BLaER1 (cell line): ENCODE results near the gene NPC1L1.
"Not testable (repeated sequence)": the region's sequence is repeated elsewhere in the genome, so short reads cannot be mapped to it uniquely, and the experiment has no call there.

Source experiments
- H3K27ac ChIP-seq: shearing (Covaris generic); formaldehyde crosslinking; 2 replicates; pipeline ENCODE4 v1.8.1; 2022
- H3K27me3 ChIP-seq: shearing (Covaris generic); formaldehyde crosslinking; 2 replicates; pipeline ENCODE4 v1.8.1; 2022
- H3K36me3 ChIP-seq: shearing (Covaris generic); formaldehyde crosslinking; 2 replicates; pipeline ENCODE4 v1.8.1; 2022
- H3K4me1 ChIP-seq: shearing (Covaris generic); formaldehyde crosslinking; 2 replicates; pipeline ENCODE4 v1.8.1; 2022
- H3K4me2 ChIP-seq: shearing (Covaris generic); formaldehyde crosslinking; 2 replicates; pipeline ENCODE4 v1.8.1; 2022
- H3K4me3 ChIP-seq: shearing (Covaris generic); formaldehyde crosslinking; 2 replicates; pipeline ENCODE4 v1.8.1; 2022
- H3K9ac ChIP-seq: shearing (Covaris generic); formaldehyde crosslinking; 2 replicates; pipeline ENCODE4 v1.8.1; 2022
- H3K9me3 ChIP-seq: shearing (Covaris generic); formaldehyde crosslinking; 2 replicates; pipeline ENCODE4 v1.8.1; 2022
- H4K20me1 ChIP-seq: shearing (Covaris generic); formaldehyde crosslinking; 2 replicates; pipeline ENCODE4 v1.8.1; 2022
- Cebpa-rat ChIP-seq: shearing (Covaris generic); IDR thresholded peaks from 2 replicates; pipeline ENCODE4 v1.8.1; 2022

Gene NPC1L1

DNA sequence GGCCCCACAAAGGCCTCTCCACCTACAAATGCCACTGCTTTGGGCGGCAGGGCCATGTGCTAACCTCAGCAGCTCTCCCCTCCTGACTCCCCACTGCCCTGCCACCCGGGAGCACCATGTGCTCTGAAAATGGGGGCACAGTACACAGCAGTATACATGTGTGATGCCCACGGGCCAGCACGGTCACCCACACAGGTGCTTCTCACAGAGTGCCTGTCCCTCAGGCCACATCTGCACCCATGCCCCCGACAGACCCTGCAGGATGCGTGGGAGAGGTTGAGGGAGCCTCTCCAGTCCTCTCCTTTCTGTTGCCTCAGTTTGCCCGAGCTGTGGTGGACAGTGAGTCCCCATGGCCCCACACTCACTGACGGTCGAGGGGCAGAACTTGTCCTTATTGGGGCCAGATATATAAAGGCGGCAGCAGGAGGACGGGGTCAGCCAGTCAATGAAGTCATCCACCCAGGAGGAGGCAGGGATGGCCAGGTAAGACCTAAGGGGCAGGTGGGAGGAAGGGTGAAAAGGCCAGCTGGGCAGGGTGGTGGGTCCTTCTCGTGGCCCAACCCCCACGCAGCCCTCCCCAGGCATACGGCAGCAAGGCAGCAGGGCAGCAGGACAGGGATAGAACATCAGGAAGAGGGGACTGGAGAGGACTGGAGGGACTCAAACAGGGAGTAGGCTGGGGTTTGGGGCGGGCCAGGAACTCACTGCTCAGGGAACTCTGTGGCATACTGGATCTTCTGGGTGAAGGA lies 19.6 kb downstream of the NPC1L1 start:
- Histone ChIP-seq H3K4me1 (no peaks in the 10 kb centered on the region), H3K27me3 (no peaks in the 10 kb centered on the region), H3K4me3 (no peak overlapping the region), H3K9me3 (peaks cover 26% of the 10 kb centered on the region), H3K27ac (no peak overlapping the region), H3K9ac (no peak overlapping the region), H4K20me1 (no peaks in the 10 kb centered on the region), H3K36me3 (no peaks in the 10 kb centered on the region), H3K4me2 (no peak overlapping the region)
- no peak for TF ChIP-seq Cebpa-rat

DNA sequence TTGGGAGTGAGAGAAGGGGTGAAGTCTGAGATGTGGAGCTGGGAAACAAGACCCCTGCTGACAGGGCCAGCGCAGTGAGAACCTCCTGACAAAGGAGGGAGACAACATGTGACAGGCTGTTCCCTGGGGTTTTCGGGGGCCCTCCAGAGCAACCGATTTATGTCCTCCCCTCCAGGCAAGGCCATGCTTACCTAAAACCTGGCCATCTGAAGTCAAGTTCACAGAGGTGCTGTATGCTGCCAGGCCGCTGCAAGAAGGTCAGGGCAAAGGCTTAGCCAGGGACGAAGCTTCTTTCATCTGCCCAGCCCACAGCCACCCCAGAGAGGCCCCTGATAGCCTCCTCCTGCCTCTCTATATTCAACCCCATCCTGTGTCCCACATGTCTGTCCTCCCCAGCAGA lies 20.6 kb downstream of the NPC1L1 start:
- Histone ChIP-seq H3K4me1 (no peaks in the 10 kb centered on the region), H3K36me3 (no peaks in the 10 kb centered on the region), H3K27me3 (no peaks in the 10 kb centered on the region), H3K4me2 (no peak overlapping the region), H3K27ac (no peak overlapping the region), H4K20me1 (no peaks in the 10 kb centered on the region), H3K9me3 (peaks cover 18% of the 10 kb centered on the region), H3K9ac (no peak overlapping the region), H3K4me3 (no peak overlapping the region)
- no peak for TF ChIP-seq Cebpa-rat

GRCh38 chr7:44519546-44519945 lies 21.6 kb downstream of the NPC1L1 start:
- H3K4me3 ChIP-seq, result no peak overlapping the region
- H3K9me3 ChIP-seq, result peaks cover 10% of the 10 kb centered on the region; the same call in 1 of the 2 replicates
- no peak overlapping the region for H3K9ac ChIP-seq
- H3K27me3 ChIP-seq, result no peaks in the 10 kb centered on the region
- no peak overlapping the region for H3K4me2 ChIP-seq
- no peak overlapping the region for H3K27ac ChIP-seq
- no peak for TF ChIP-seq Cebpa-rat
- H3K4me1 ChIP-seq, result no peaks in the 10 kb centered on the region
- H3K36me3 ChIP-seq, result no peaks in the 10 kb centered on the region
- no peaks in the 10 kb centered on the region for H4K20me1 ChIP-seq

GRCh38 chr7:44518761-44519160 lies 22.4 kb downstream of the NPC1L1 start:
- TF ChIP-seq Cebpa-rat, result no peak
- H4K20me1 ChIP-seq, result no peaks in the 10 kb centered on the region
- H3K4me2 ChIP-seq, result no peak overlapping the region
- H3K9ac ChIP-seq, result no peak overlapping the region
- H3K27me3 ChIP-seq, result no peaks in the 10 kb centered on the region
- H3K9me3 ChIP-seq, result peaks cover 2% of the 10 kb centered on the region; the same call in 1 of the 2 replicates
- H3K36me3 ChIP-seq, result no peaks in the 10 kb centered on the region
- H3K4me1 ChIP-seq, result no peaks in the 10 kb centered on the region
- no peak overlapping the region for H3K4me3 ChIP-seq
- H3K27ac ChIP-seq, result no peak overlapping the region

DNA sequence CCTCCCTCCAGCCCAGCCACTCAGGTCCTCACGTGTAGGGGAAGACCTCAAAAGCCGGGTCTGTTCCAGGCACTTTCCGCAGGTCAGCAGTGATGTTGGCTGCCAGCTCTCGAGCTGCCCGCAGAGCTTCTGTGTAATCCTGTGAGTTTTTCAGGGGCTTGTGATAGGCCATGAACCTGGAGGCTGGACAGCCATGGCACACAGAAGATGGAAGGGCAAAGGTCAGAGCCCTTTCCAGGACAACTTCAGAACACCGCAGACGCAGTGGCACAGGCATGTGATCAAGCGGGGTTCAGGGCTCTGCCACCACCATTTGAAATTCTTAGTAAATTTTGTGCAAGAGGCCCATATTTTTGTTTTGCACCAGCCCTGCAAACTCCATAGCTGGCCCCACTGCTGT lies 24.0 kb downstream of the NPC1L1 start:
- no peak overlapping the region for H3K9ac ChIP-seq
- no peak overlapping the region for H3K4me3 ChIP-seq
- no peak overlapping the region for H3K4me2 ChIP-seq
- TF ChIP-seq Cebpa-rat, result no peak
- H3K9me3 ChIP-seq, result no peaks in the 10 kb centered on the region
- H4K20me1 ChIP-seq, result no peaks in the 10 kb centered on the region
- no peak overlapping the region for H3K27ac ChIP-seq
- no peaks in the 10 kb centered on the region for H3K27me3 ChIP-seq
- no peaks in the 10 kb centered on the region for H3K36me3 ChIP-seq
- no peaks in the 10 kb centered on the region for H3K4me1 ChIP-seq

DNA sequence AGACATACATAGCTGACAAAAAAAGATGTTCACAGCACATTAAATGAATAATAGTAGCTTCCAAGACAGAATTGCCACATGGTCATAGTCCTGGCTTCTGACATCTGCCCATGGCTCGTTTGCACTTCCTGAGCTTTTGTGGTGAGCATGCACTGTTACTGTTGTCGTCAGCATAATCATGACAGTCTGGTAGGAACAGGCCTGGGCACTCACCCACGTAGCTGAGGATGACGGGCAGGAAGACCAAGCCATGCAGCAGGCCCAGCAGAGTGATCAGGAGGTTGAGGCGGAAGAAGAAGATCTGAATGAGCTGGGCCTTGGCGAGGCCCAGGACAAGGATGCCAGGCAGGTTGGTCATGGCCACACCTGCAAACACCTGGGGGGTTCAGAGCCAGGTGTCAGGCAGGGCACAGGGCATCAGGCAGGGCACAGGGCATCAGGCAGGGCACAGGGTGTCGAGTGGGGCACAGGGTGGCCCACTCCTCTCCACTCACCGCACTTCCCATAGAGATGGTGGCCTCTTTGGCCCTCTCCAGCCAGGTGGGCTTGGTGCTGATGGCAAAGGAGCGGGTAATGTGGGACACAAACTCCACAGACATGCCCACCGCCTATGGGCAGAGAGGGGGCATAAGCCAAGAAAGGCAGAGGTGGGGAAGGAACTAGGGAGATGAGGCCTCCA lies 25.4 kb downstream of the NPC1L1 start:
- no peak overlapping the region for H3K4me3 ChIP-seq
- H4K20me1 ChIP-seq, result no peaks in the 10 kb centered on the region
- no peaks in the 10 kb centered on the region for H3K4me1 ChIP-seq
- no peaks in the 10 kb centered on the region for H3K9me3 ChIP-seq
- H3K9ac ChIP-seq, result no peak overlapping the region
- H3K4me2 ChIP-seq, result no peak overlapping the region
- no peak overlapping the region for H3K27ac ChIP-seq
- TF ChIP-seq Cebpa-rat, result no peak
- H3K36me3 ChIP-seq, result no peaks in the 10 kb centered on the region
- H3K27me3 ChIP-seq, result no peaks in the 10 kb centered on the region

DNA sequence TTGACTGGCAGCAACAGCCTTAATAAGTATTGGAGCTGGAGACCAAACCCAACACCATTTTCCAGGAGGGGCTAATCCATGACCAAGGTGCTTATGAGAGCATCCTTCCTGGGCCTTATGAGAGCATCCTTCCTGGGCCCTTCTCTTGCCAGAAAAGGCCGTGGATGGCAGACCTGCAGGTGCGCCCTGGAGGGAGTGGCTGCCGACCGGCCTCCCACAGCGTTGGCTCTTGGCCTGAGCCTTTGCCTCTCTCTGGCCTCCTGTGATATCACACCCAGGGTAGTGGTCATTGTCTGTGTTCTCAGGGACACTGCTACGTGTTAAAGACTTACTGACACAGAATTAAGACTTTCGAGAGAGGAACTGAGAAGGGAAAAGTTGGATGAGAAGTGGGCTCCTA lies 28.4 kb downstream of the NPC1L1 start:
- no peaks in the 10 kb centered on the region for H4K20me1 ChIP-seq
- no peak for TF ChIP-seq Cebpa-rat
- peaks cover 17% of the 10 kb centered on the region for H3K9me3 ChIP-seq
- no peak overlapping the region for H3K9ac ChIP-seq
- H3K4me3 ChIP-seq, result no peak overlapping the region
- H3K27me3 ChIP-seq, result no peaks in the 10 kb centered on the region
- H3K4me2 ChIP-seq, result no peak overlapping the region
- no peaks in the 10 kb centered on the region for H3K4me1 ChIP-seq
- H3K36me3 ChIP-seq, result no peaks in the 10 kb centered on the region
- H3K27ac ChIP-seq, result no peak overlapping the region

GRCh38 chr7:44511863-44512468 lies 29.2 kb downstream of the NPC1L1 start:
- H4K20me1 ChIP-seq, result no peaks in the 10 kb centered on the region
- TF ChIP-seq Cebpa-rat, result no peak
- H3K4me2 ChIP-seq, result no peak overlapping the region
- H3K9me3 ChIP-seq, result peaks cover 25% of the 10 kb centered on the region
- no peak overlapping the region for H3K27ac ChIP-seq
- H3K4me3 ChIP-seq, result no peak overlapping the region
- H3K27me3 ChIP-seq, result no peaks in the 10 kb centered on the region
- H3K9ac ChIP-seq, result no peak overlapping the region
- H3K4me1 ChIP-seq, result no peaks in the 10 kb centered on the region
- no peaks in the 10 kb centered on the region for H3K36me3 ChIP-seq

- H3K27ac ChIP-seq, result no peak overlapping the region
- no peak overlapping the region for H3K4me2 ChIP-seq
- H3K4me1 ChIP-seq, result no peaks in the 10 kb centered on the region
- H3K9me3 ChIP-seq, result peaks cover 32% of the 10 kb centered on the region
- no peak overlapping the region for H3K4me3 ChIP-seq
- H3K36me3 ChIP-seq, result no peaks in the 10 kb centered on the region
- no peaks in the 10 kb centered on the region for H4K20me1 ChIP-seq
- no peak for TF ChIP-seq Cebpa-rat
- H3K9ac ChIP-seq, result no peak overlapping the region
- no peaks in the 10 kb centered on the region for H3K27me3 ChIP-seq
Measured at GRCh38 chr7:44511236-44511635, 29.9 kb downstream of the NPC1L1 start.

DNA sequence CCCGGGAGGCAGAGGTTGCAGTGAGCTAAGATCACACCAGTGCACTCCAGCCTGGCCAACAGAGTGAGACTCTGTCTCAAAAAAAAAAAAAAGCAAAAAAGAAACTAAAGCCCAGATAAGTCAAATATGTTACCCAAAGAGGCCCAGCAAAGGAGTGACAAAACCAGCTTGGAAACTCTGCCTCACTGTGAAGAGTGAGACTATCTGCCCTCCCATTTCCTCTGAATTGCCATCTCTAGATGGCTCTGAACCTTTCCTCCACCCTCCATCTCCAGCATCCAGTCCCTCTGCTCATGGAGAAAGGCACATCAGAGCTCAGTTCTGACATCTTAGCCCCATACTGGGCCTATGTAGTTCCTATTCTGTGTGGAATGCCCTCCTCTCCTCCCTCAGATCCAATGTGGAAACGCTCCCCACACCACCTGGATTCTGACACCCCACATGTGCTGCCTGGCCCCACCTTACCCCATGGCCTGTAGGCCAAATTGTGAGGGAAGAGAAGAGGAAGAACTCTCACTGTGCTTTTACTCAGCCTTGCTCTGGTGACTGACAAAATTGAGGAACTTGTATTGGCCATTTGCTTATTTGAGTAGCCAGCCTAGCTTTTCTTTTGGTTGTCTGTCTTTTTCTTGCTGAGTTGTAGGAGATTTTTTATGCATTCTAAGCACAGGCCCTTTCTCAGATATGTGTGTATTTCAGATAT lies 32.7 kb downstream of the NPC1L1 start:
- TF ChIP-seq Cebpa-rat, result no peak
- Histone ChIP-seq H3K9ac (no peak overlapping the region), H3K4me3 (no peak overlapping the region), H3K27ac (no peak overlapping the region), H3K9me3 (peaks cover 45% of the 10 kb centered on the region), H3K27me3 (no peaks in the 10 kb centered on the region), H3K36me3 (no peaks in the 10 kb centered on the region), H4K20me1 (no peaks in the 10 kb centered on the region), H3K4me2 (no peak overlapping the region), H3K4me1 (no peaks in the 10 kb centered on the region)

- not testable (repeated sequence) for H3K9ac ChIP-seq, H3K4me1 ChIP-seq, H3K4me3 ChIP-seq, H3K27me3 ChIP-seq, H3K27ac ChIP-seq, H3K4me2 ChIP-seq, H3K36me3 ChIP-seq, H4K20me1 ChIP-seq
- peaks cover 45% of the 10 kb centered on the region for H3K9me3 ChIP-seq
Measured at GRCh38 chr7:44506592-44507288, 34.4 kb downstream of the NPC1L1 start.
